ENCODE measurements around the gene OPCML. TPM values are rescaled to one million over a fixed set of nuclear protein-coding genes. Genes with fewer than 3 reads are reported as not detected.

OPCML gene
- total RNA-seq, 1 experiment from 2014 or later = 0.13 TPM

GRCh38 chr11:133011604-133012003 lies 520.7 kb downstream of the OPCML start:
- H3K27me3 ChIP-seq (replicated peaks; ENCODE audit: insufficient read depth, low read depth, low read length, poor library complexity) = no peaks in the 10 kb centered on the region
- TF ChIP-seq CTCF (conservative IDR thresholded peaks at IDR 0.05; ENCODE audit: low read depth, low read length) (no peak), EZH2 (IDR thresholded peaks at IDR 0.05; ENCODE audit: borderline replicate concordance, low read depth, low read length, poor library complexity, severe bottlenecking) (no peak)
- ChIA-PET POLR2A (ENCODE audit: low non-redundant PET) (no interaction called here), CTCF (no interaction called here)
- no peak overlapping the region for H3K4me3 ChIP-seq (ENCODE audit: low read depth, low read length, poor library complexity, severe bottlenecking)
- H3K27ac ChIP-seq (ENCODE audit: low read depth, low read length, poor library complexity, severe bottlenecking) = no peak overlapping the region
- intact Hi-C loops (cut with micrococcal nuclease; ENCODE audit: unreplicated experiment) = no loop called here
- H3K4me1 ChIP-seq (ENCODE audit: insufficient read depth, low read length, poor library complexity, severe bottlenecking) = peaks cover 21% of the 10 kb centered on the region
- peaks cover 6% of the 10 kb centered on the region for H3K9me3 ChIP-seq (ENCODE audit: low read depth, low read length, poor library complexity, severe bottlenecking)
- no peak for DNase-seq (ENCODE audit: low spot score)
- no peaks in the 10 kb centered on the region for H3K36me3 ChIP-seq (ENCODE audit: insufficient read depth, low read length, poor library complexity, severe bottlenecking)
- BruUV-seq (replicated peaks) = no TSS peak

GRCh38 chr11:133007027-133007584 lies 525.2 kb downstream of the OPCML start:
- Histone ChIP-seq H3K9me3 (ENCODE audit: low read depth, low read length, poor library complexity, severe bottlenecking) (peaks cover 19% of the 10 kb centered on the region), H3K27ac (ENCODE audit: low read depth, low read length, poor library complexity, severe bottlenecking) (no peak overlapping the region), H3K36me3 (ENCODE audit: insufficient read depth, low read length, poor library complexity, severe bottlenecking) (no peaks in the 10 kb centered on the region), H3K27me3 (replicated peaks; ENCODE audit: insufficient read depth, low read depth, low read length, poor library complexity) (no peaks in the 10 kb centered on the region), H3K4me3 (ENCODE audit: low read depth, low read length, poor library complexity, severe bottlenecking) (no peak overlapping the region), H3K4me1 (ENCODE audit: insufficient read depth, low read length, poor library complexity, severe bottlenecking) (no peaks in the 10 kb centered on the region)
- intact Hi-C loops (cut with micrococcal nuclease; ENCODE audit: unreplicated experiment) = no loop called here
- BruUV-seq (replicated peaks) = no TSS peak
- POLR2A ChIA-PET (ENCODE audit: low non-redundant PET) = no interaction called here
- CTCF ChIA-PET = interaction anchor here (0.6 kb wide), 1 partner anchor 20 kb away, joined by 9 read pairs; no protein-coding TSS in a partner anchor
- TF ChIP-seq EZH2 (IDR thresholded peaks at IDR 0.05; ENCODE audit: borderline replicate concordance, low read depth, low read length, poor library complexity, severe bottlenecking) = no peak
- no peak for DNase-seq (ENCODE audit: low spot score)

- TF ChIP-seq EZH2 (IDR thresholded peaks at IDR 0.05; ENCODE audit: borderline replicate concordance, low read depth, low read length, poor library complexity, severe bottlenecking) (no peak), CTCF (conservative IDR thresholded peaks at IDR 0.05; ENCODE audit: low read depth, low read length) (no peak)
- no peak overlapping the region for H3K4me3 ChIP-seq (ENCODE audit: low read depth, low read length, poor library complexity, severe bottlenecking)
- H3K36me3 ChIP-seq (ENCODE audit: insufficient read depth, low read length, poor library complexity, severe bottlenecking) = no peaks in the 10 kb centered on the region
- no peak overlapping the region for H3K27ac ChIP-seq (ENCODE audit: low read depth, low read length, poor library complexity, severe bottlenecking)
- BruUV-seq (replicated peaks) = no TSS peak
- CTCF ChIA-PET = no interaction called here
- intact Hi-C loops (cut with micrococcal nuclease; ENCODE audit: unreplicated experiment) = no loop called here
- POLR2A ChIA-PET (ENCODE audit: low non-redundant PET) = no interaction called here
- H3K9me3 ChIP-seq (ENCODE audit: low read depth, low read length, poor library complexity, severe bottlenecking) = peaks cover 13% of the 10 kb centered on the region
- H3K27me3 ChIP-seq (replicated peaks; ENCODE audit: insufficient read depth, low read depth, low read length, poor library complexity) = no peaks in the 10 kb centered on the region
- DNase-seq (ENCODE audit: low spot score) = no peak
- H3K4me1 ChIP-seq (ENCODE audit: insufficient read depth, low read length, poor library complexity, severe bottlenecking) = no peaks in the 10 kb centered on the region
Measured at GRCh38 chr11:133004369-133004768, 527.9 kb downstream of the OPCML start.

GRCh38 chr11:132999516-132999915 lies 532.8 kb downstream of the OPCML start:
- H3K4me1 ChIP-seq (ENCODE audit: insufficient read depth, low read length, poor library complexity, severe bottlenecking) = peaks cover 13% of the 10 kb centered on the region
- no peak overlapping the region for H3K27ac ChIP-seq (ENCODE audit: low read depth, low read length, poor library complexity, severe bottlenecking)
- peaks cover 14% of the 10 kb centered on the region for H3K27me3 ChIP-seq (replicated peaks; ENCODE audit: insufficient read depth, low read depth, low read length, poor library complexity)
- intact Hi-C loops (cut with micrococcal nuclease; ENCODE audit: unreplicated experiment) = no loop called here
- H3K4me3 ChIP-seq (ENCODE audit: low read depth, low read length, poor library complexity, severe bottlenecking) = no peak overlapping the region
- peak; percentile 66 for DNase-seq (ENCODE audit: low spot score)
- BruUV-seq (replicated peaks) = no TSS peak
- POLR2A ChIA-PET (ENCODE audit: low non-redundant PET) = interaction anchor here (0.6 kb wide), 1 partner anchor 18 kb away, joined by 4 read pairs; no protein-coding TSS in a partner anchor
- CTCF ChIA-PET = no interaction called here
- TF ChIP-seq EZH2 (IDR thresholded peaks at IDR 0.05; ENCODE audit: borderline replicate concordance, low read depth, low read length, poor library complexity, severe bottlenecking) (no peak), CTCF (conservative IDR thresholded peaks at IDR 0.05; ENCODE audit: low read depth, low read length) (no peak)
- no peaks in the 10 kb centered on the region for H3K9me3 ChIP-seq (ENCODE audit: low read depth, low read length, poor library complexity, severe bottlenecking)
- H3K36me3 ChIP-seq (ENCODE audit: insufficient read depth, low read length, poor library complexity, severe bottlenecking) = no peaks in the 10 kb centered on the region

All from A673 (cell line).